ENCODE results near the gene AURKAIP1. TPM values are rescaled to one million over a fixed set of nuclear protein-coding genes. Genes with fewer than 3 reads are reported as not detected.

AURKAIP1 gene
- total and polyA plus RNA-seq, 2 of the 4 experiments (the other 2 are of a cell fraction) = 45.7 to 107 TPM

DNA sequence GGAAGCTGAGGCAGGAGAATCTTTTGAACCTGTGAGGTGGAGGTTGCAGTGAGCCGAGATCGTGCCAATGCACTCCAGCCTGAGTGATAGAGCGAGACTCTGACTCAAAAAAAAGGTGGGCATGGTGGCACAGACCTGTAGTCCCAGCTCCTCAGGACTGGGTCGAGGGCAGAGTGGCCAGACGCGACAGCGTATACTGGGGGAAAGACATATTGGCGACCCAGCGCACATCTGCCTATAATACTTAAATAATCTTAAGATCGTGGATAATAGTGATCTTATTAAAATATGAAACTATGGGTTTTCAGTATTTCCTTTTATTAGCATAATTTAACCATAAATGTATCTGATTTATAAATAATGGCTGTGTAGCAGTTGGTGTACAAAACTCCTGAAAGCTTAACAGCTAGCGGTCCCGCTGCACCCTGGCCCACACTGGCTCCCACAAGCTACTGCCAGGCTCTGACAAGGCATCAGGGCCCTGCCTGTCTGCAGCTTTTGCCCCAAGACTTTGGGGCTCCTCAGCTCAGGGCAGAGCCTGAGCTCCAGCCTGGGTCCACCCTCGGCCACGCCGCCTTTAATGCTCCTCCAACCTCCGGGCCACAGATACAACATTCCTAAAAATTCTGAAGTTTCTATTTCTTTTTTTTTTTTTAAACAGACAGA lies 2.7 kb upstream of the AURKAIP1 start:
- intact Hi-C loops (cut with micrococcal nuclease) = no loop called here
- dilution Hi-C loops (cut with HindIII; ENCODE audit: low sequenced_read_pairs, unreplicated experiment) = no loop called here
- Histone ChIP-seq H4K5ac (ENCODE audit: low read depth, low read length) (no peak overlapping the region), H2AFZ (replicated peaks; ENCODE audit: low read length, poor library complexity) (no peak overlapping the region), H3K27ac (ENCODE audit: insufficient read depth, low read length) (no peak overlapping the region), H2BK20ac (ENCODE audit: low read depth, low read length) (no peak overlapping the region), H2AK9ac (replicated peaks; ENCODE audit: low read depth, low read length, poor library complexity) (no peak overlapping the region), H4K91ac (ENCODE audit: insufficient read depth, low read depth, low read length) (no peak overlapping the region), H3K4ac (ENCODE audit: low read depth, low read length) (no peak overlapping the region), H3K14ac (replicated peaks; ENCODE audit: low read depth, low read length) (no peak overlapping the region), H2BK15ac (ENCODE audit: low read depth, low read length) (no peak overlapping the region), H3K9me1 (ENCODE audit: insufficient read depth, low read length) (0 out of 2 replicates have a peak, but pooled peaks cover 5% of the 10 kb centered on the region), H3K56ac (ENCODE audit: extremely low read depth, insufficient read depth, low read length) (no peak overlapping the region), H4K20me1 (ENCODE audit: insufficient read depth, low read length) (peaks cover 8% of the 10 kb centered on the region), H3K9me3 (ENCODE audit: control insufficient read depth, insufficient read depth, low read length) (no peaks in the 10 kb centered on the region), H3K79me1 (ENCODE audit: low read depth in 1 of 2, low read length in 2 of 2) (peaks cover 4 to 40% of the 10 kb centered on the region in 2 experiments), H3K4me3 (ENCODE audit: insufficient read depth, low read depth, low read length) (no peak overlapping the region), H3K4me1 (ENCODE audit: control insufficient read depth, insufficient read depth, low read length) (peaks cover 5% of the 10 kb centered on the region), H3K27me3 (ENCODE audit: control insufficient read depth, insufficient read depth, low read length) (no peaks in the 10 kb centered on the region), H2BK5ac (ENCODE audit: low read depth, low read length, poor library complexity, severe bottlenecking) (no peak overlapping the region), H2AK5ac (ENCODE audit: low read depth, low read length) (no peak overlapping the region), H3K23ac (ENCODE audit: low read depth, low read length) (no peak overlapping the region), H2BK120ac (ENCODE audit: low read depth, low read length) (no peak overlapping the region), H3K36me3 (ENCODE audit: control insufficient read depth, insufficient read depth, low read length) (peaks cover 11% of the 10 kb centered on the region), H4K8ac (ENCODE audit: low read depth in 2 of 2, low read length in 2 of 2) (no peak overlapping the region), H3K18ac (ENCODE audit: low read depth, low read length) (no peak overlapping the region), H3K9ac (ENCODE audit: low read depth, low read length) (no peak overlapping the region), H3K4me2 (ENCODE audit: low read depth, low read length) (no peak overlapping the region)
- TF ChIP-seq NFE2L2 (IDR thresholded peaks at IDR 0.05; ENCODE audit: low read depth, low read length) (no peak), BHLHE40 (IDR thresholded peaks at IDR 0.05; ENCODE audit: low read depth, low read length) (no peak)
- BruUV-seq (replicated peaks) = no TSS peak
- WGBS, 2 experiments (ENCODE audit: extremely low coverage in 2 of 2, insufficient read length in 1 of 2) = 86% methylated on average over 7 of the region's 16 CpGs; no CpG with 5 or more reads in 1 of the 2 experiments
- ChIA-PET POLR2A (ENCODE audit: unreplicated experiment) (no interaction called here), CTCF (no interaction called here)
- ATAC-seq (ENCODE audit: low read depth) = no peak
- DNase-seq = no peak
- in situ Hi-C loops (cut with MboI; ENCODE audit: low sequenced_read_pairs) = no loop called here
